Activated naive CD4-positive, alpha-beta T cell treated with anti-CD3 and anti-CD28 coated beads for 36 hours (primary cell): ENCODE results near the gene TRIM27. TPM values are rescaled to one million over a fixed set of nuclear protein-coding genes. Genes with fewer than 3 reads are reported as not detected.
"Not testable (repeated sequence)": the region's sequence is repeated elsewhere in the genome, so short reads cannot be mapped to it uniquely, and the experiment has no call there.

ENCODE experiments used
- CTCF ChIA-PET: fragments of 350-600 bp; sonication (Branson Sonifier 250); formaldehyde crosslinking; loops from one replicate; lab custom pipeline; 2021; ENCODE audit warnings: antibody characterized with exemption; lab: Charles Lee
- DNase-seq: peaks from one replicate; pipeline ENCODE4 v3.0.0-alpha.2; 2020
- H3K27ac Mint-ChIP-seq: one replicate; pipeline ENCODE4 v1.8.0; 2021; ENCODE audit warnings: mild to moderate bottlenecking, mixed read lengths
- H3K27me3 Mint-ChIP-seq: one replicate; pipeline ENCODE4 v1.8.0; 2021; ENCODE audit warnings: low read depth, mixed read lengths
- H3K36me3 Mint-ChIP-seq: one replicate; pipeline ENCODE4 v1.8.0; 2021; ENCODE audit warnings: low read depth, mixed read lengths
- H3K4me1 Mint-ChIP-seq: one replicate; pipeline ENCODE4 v1.8.0; 2021; ENCODE audit warnings: low read depth, mixed read lengths
- H3K4me3 Mint-ChIP-seq: one replicate; pipeline ENCODE4 v1.8.0; 2021; ENCODE audit warnings: mild to moderate bottlenecking, moderate library complexity, mixed read lengths
- H3K9me3 Mint-ChIP-seq: one replicate; pipeline ENCODE4 v1.8.0; 2021; ENCODE audit warnings: mixed read lengths
- intact Hi-C: fragments of 100-400 bp; cut with micrococcal nuclease; formaldehyde crosslinking; loops from one replicate; pipeline ENCODE4 v1.15.1; 2023
- total RNA-seq, 2 experiments: library from RNA; stranded (reverse); gene quantifications; one replicate each; pipeline ENCODE4 v1.2.3, GENCODE V29; 2021

Gene TRIM27
- total RNA-seq, 2 experiments from 2014 or later: 35.8 to 41.4 TPM

- H3K4me3 Mint-ChIP-seq: no peak overlapping the region
- no peak for DNase-seq
- no peaks in the 10 kb centered on the region for H3K36me3 Mint-ChIP-seq
- H3K27ac Mint-ChIP-seq: no peak overlapping the region
- CTCF ChIA-PET: no interaction called here
- H3K9me3 Mint-ChIP-seq: peaks cover 2% of the 10 kb centered on the region
- H3K27me3 Mint-ChIP-seq: no peaks in the 10 kb centered on the region
- intact Hi-C loops: no loop called here
- peaks cover 5% of the 10 kb centered on the region for H3K4me1 Mint-ChIP-seq
Measured at GRCh38 chr6:28856620-28857005, 67.2 kb downstream of the TRIM27 start.

- H3K9me3 Mint-ChIP-seq, intact Hi-C loops, CTCF ChIA-PET, DNase-seq, H3K4me1 Mint-ChIP-seq, H3K27ac Mint-ChIP-seq, H3K4me3 Mint-ChIP-seq, H3K27me3 Mint-ChIP-seq, H3K36me3 Mint-ChIP-seq: not testable (repeated sequence)
Measured at GRCh38 chr6:28854405-28854804, 69.4 kb downstream of the TRIM27 start.

Other genes starting within 250 kb of the TRIM27 start
- gene ZNF311, start 81.3 kb upstream of the TRIM27 start, total RNA-seq: under 1 TPM; 0.57 to 0.69 TPM
- not detected for gene OR2W1, start 121.2 kb upstream of the TRIM27 start, total RNA-seq
- gene OR2B3, start 163.3 kb upstream of the TRIM27 start, total RNA-seq: not detected
- gene OR2J1, start 175.5 kb upstream of the TRIM27 start, total RNA-seq: not detected
- gene OR2J3, start 184.1 kb upstream of the TRIM27 start, total RNA-seq: not detected
- gene OR2J2, start 246.9 kb upstream of the TRIM27 start, total RNA-seq: not detected